ENCODE results near the gene ATF5. TPM values are rescaled to one million over a fixed set of nuclear protein-coding genes. Genes with fewer than 3 reads are reported as not detected.

Gene ATF5
- total and polyA plus RNA-seq, 2 of the 13 experiments (the other 11 are each of a cell fraction or from before 2014, with no cell fraction given) = 5.2 to 10.3 TPM

- Histone ChIP-seq H2AFZ (ENCODE audit: low read length) (no peak overlapping the region), H3K4me3 (replicated peaks in 1 of 3; ENCODE audit: insufficient read depth in 1 of 3, low read depth in 2 of 3, low read length in 3 of 3) (no peak overlapping the region), H3K9me3 (ENCODE audit: low read length) (no peaks in the 10 kb centered on the region), H3K9ac (ENCODE audit: insufficient read depth, low read depth, low read length) (no peak overlapping the region), H3K27me3 (ENCODE audit: control insufficient read depth in 1 of 2, insufficient read depth in 2 of 2, low read length in 2 of 2) (peaks cover 0 to 32% of the 10 kb centered on the region in 2 experiments; a peak in 3 of 5 replicates), H4K20me1 (ENCODE audit: insufficient read depth, low read length) (no peaks in the 10 kb centered on the region), H3K79me2 (ENCODE audit: insufficient read depth, low read length) (no peaks in the 10 kb centered on the region), H3K36me3 (replicated peaks in 1 of 2; ENCODE audit: control insufficient read depth in 1 of 2, insufficient read depth in 2 of 2, low read length in 2 of 2) (no peaks in the 10 kb centered on the region), H3K27ac (ENCODE audit: extremely low read length, insufficient read depth, low read length) (no peak overlapping the region), H3K4me1 (ENCODE audit: insufficient read depth, low read length) (peaks cover 40% of the 10 kb centered on the region), H3K4me2 (ENCODE audit: low read depth, low read length) (no peak overlapping the region)
- 26% methylated on average over 5 of the region's 5 CpGs for WGBS (ENCODE audit: low lambda C conversion rate)
- FAIRE-seq = no peak
- intact Hi-C loops (cut with micrococcal nuclease; ENCODE audit: unreplicated experiment) (no loop called here), in situ Hi-C loops (cut with HindIII; ENCODE audit: extremely low pct_ligation_motif_present, low pct_unique_long_range_greater_than_20kb) (no loop called here)
- no peak for ATAC-seq
- ChIA-PET CTCF (ENCODE audit: low intra/inter-chr PET ratio, low total read pairs) (no interaction called here), POLR2A (no interaction called here)
- no TSS peak for BruUV-seq (replicated peaks)
- DNase-seq (ENCODE audit: low spot score) = no peak
- no peak for TF ChIP-seq ZNF614 (CRISPR knock-in tag; IDR thresholded peaks at IDR 0.05; ENCODE audit: borderline replicate concordance)
- TF ChIP-seq ZUFSP (CRISPR knock-in tag; IDR thresholded peaks at IDR 0.05; ENCODE audit: borderline replicate concordance) = no peak
- no peak for TF ChIP-seq ZNF235 (CRISPR knock-in tag; IDR thresholded peaks at IDR 0.05; ENCODE audit: borderline replicate concordance)
- TF ChIP-seq BRCA1 (CRISPR knock-in tag; IDR thresholded peaks at IDR 0.05) = no peak
- no peak for TF ChIP-seq NRL (CRISPR knock-in tag; IDR thresholded peaks at IDR 0.05; ENCODE audit: borderline replicate concordance)
- TF ChIP-seq FUBP1 (CRISPR knock-in tag; IDR thresholded peaks at IDR 0.05; ENCODE audit: borderline replicate concordance) = no peak
Measured at GRCh38 chr19:49950590-49950948, 21.6 kb downstream of the ATF5 start.
